Measurements from ENCODE around the gene NCKIPSD.

NCKIPSD gene

DNA sequence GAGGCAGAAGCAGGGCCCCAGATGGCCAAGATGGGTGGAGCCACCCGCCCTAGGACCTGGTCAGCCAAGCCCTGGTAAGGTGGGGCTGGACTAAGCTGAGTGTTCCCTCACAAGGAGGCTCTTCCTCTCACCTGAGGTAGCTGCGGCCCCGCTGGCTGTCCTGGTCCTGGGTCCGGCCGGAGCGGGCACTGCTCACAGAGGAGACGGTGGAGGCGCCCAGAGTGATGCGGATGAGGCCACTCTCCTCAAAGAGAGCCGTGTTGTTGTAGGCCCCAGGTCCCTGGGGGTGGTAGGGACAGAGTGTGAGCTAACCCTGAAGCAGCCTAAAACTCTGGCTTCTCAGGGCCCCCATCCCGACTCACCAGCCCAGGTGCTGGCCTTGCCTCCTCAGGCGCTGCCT lies 43.1 kb downstream of the NCKIPSD start:
- DNase-seq = no peak

DNA sequence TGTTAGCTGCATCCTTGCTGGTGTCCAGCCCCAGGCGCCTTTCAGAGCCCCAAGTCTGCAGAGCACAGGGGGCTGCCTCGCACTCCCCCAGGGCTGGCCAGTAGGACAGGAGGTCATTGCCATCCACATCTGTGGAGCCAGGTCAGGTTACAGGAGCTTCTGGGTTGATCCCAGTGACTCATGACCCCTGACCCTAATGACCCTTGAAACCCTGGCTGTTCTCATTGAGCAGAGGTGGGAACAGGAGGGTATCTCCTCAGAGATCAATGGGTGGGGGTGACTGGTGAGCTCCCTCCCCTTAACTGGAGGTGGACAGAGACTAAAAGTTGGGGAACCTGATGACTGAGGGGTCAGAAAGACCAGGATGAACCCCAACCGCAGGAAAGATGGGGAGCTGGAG lies 44.3 kb downstream of the NCKIPSD start:
- DNase-seq = no peak

DNA sequence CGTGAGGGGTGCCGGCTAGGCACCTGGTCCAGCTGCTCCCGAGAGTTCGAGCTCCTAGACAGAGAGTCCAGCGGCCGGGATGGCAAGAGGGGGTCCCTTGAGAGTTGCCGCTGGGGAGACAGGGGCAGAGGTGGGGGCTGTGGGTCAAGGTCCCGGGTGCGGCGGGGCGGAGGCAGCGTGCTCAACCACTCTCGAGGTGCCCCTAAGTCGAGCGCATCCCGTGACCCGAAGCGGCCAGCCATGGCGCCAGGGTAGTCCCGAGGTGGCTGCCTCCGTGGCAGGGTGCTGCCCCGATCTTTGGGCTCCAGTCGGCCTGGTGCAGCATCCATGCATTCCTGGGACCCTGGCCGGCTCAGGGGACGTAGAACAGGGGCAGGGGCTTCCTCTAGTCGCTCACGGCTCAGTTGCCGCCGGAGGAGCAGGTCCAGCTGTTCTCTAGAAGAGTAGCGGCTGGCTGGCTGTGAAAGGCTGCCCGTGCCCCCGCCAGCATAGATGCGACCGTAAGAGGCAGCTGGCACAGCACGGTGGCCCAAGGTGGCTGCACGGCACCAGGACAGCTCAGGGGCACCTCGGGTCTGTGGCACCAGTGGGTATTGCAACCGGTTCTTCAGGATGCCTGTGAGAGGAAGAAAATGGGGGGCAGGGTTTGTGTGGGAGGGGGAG lies 45.6 kb downstream of the NCKIPSD start:
- no peak for DNase-seq

GRCh38 chr3:48637305-48637704 lies 48.4 kb downstream of the NCKIPSD start:
- DNase-seq = no peak

DNA sequence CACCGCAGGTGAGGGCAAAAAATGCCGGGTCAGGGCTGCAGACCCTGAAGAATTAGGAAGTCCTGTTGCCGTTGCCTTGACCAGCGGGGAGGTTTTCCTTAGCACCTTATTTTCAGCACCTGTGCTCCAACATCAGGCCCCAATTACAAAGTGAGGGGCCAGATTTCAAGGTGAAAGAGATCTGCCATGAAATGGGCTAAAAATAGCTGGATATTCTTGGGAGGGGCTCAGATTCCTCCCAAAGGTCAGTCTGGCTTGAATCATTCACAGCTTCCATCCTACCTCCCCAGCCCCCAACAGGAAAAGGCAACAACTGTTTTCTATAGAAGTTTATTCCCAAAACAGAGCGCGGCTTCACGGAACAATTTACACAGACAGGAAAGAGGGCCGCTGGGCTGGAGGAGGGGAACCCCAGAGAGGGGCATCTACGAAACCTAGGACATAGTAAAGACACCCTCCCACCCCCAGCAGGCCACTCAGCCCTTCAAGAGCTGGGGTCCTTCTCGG lies 49.5 kb downstream of the NCKIPSD start:
- DNase-seq = no peak

DNA sequence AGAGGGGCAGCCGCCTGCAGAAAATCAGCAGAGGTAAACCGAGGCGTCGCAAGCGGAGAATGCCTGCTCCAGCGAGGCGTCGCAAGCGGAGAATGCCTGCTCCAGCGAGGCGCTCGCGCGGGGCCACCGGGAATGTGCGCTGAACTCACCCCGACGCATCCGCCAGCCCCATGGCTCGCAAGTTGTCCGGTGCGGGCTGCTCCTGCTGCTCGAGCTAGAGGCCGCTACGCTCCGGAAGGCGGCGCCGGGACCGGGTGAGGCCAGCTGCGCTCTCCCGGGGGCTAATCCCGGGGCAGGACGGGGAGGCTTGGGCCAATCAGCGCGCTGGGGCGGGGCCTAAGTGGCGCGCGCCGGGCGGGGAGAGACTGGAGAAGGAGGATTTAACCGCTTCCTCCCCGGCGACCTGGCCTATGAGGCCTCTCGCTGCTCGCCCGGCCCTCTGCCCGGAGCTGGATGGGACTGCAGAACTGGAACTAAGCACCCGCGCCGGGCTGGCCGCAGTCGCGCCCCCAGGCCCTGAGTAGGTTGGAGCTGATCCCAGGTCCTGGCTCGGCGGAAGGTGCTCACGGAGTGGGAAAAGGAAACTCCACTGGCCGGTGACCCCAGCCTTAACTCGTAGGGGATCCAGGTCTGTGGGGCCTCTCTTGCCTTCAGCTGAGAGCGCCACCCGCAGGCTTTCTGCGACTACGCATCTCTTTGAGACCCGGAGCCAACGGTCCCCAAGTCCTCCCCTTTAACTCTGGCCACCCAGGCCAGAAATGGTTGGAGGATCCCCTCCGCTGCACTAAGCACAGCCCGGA lies 50.3 kb downstream of the NCKIPSD start, which contains the start of gene SLC26A6:
TSS of gene SLC26A6 (minus strand) at position 240 of the 800 bp plus-strand sequence. CDS start at position 172, 68 bp downstream.
- DNase-seq = peak; percentile 51 to 86

DNA sequence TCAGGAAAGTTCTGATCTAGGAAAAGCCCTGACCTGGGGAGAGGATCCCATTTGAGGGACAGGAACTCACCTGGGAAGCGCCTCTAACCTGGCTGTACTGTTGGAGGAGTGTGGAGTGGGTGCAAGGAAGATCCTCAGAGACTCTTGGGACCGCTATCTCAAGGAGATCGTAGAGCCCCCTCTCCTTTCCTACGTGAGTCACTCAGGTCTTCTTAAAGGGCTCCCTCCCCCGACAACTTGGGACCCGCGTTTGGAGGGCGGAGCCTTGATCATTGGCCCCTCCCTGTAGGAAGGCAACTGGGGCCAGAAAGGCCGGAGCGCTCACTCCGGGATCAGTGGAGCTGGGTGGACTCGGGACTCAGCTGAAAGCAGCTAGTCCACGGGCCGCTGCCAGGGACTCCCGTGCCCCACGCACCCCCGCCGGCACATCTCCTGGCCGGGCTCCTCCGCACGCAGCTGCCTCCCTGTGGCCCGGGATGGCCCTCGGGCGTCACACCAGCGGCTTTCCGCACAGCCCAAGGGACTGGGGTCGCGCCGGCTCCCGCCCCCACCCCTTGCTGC lies 51.0 kb downstream of the NCKIPSD start:
- no peak for DNase-seq

DNA sequence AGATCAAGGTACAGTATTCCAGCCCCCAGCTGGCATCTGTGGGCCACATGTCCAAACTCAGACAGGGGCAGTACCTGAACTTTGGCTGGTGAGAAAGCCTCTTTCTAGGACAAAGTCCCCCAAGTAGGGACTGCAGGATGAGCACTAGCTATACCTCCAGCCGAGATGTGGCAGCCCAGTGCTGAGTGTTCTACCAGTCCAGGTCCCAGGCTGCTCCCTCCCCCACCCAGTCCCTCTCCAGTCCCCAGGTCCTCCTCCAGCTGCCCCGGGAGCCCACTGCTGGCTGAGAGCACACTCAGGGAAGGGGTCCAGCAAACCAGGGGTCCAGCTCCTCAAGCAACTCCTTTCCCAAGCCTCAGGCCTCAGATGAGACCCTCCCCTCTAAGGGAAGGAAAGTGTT lies 52.0 kb downstream of the NCKIPSD start:
- no peak for DNase-seq

- no peak for DNase-seq
Measured at GRCh38 chr3:48633256-48633655, 52.5 kb downstream of the NCKIPSD start.

- DNase-seq = no peak
Measured at GRCh38 chr3:48631516-48632448, 53.9 kb downstream of the NCKIPSD start.

DNA sequence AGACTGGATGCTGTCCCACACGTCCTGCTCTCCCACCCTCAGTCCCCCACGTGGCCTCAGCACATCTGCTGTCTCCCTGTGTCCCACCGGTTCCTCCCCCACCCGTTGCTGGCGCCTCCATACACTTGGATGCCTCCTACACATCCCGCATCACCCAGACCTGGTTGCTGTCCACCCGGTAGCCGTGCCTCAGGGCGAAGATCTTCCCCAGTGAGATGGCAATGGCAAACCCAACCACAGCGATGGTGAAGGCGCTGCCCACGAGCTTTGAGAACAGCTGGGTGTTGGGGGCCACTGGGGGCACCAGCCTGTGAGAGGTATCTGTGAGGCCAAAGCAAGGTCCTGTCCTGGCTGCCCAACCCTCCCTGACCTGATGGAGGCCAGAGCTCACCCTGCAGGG lies 54.9 kb downstream of the NCKIPSD start:
- DNase-seq = no peak

DNA sequence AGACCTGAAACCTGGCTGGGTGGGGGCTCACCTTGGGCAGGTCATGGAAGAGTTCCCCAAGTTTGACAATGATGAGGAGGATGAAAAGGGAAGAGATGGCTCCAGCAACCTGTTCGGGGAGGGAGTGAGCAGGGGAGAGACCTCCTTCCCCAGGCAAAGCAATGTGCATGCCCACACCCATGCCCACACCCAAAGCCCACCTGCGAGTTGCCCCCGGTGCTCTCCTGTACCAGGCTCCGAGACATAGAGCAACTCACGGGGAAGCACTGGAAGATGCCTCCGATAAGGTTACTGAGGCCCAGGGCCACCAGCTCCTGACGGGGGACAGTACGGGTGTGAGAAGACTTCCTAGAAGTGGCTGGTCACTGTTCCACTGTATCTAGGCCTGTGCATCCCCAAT lies 55.3 kb downstream of the NCKIPSD start:
- no peak for DNase-seq

GRCh38 chr3:48629894-48630293 lies 55.8 kb downstream of the NCKIPSD start:
- no peak for DNase-seq

DNA sequence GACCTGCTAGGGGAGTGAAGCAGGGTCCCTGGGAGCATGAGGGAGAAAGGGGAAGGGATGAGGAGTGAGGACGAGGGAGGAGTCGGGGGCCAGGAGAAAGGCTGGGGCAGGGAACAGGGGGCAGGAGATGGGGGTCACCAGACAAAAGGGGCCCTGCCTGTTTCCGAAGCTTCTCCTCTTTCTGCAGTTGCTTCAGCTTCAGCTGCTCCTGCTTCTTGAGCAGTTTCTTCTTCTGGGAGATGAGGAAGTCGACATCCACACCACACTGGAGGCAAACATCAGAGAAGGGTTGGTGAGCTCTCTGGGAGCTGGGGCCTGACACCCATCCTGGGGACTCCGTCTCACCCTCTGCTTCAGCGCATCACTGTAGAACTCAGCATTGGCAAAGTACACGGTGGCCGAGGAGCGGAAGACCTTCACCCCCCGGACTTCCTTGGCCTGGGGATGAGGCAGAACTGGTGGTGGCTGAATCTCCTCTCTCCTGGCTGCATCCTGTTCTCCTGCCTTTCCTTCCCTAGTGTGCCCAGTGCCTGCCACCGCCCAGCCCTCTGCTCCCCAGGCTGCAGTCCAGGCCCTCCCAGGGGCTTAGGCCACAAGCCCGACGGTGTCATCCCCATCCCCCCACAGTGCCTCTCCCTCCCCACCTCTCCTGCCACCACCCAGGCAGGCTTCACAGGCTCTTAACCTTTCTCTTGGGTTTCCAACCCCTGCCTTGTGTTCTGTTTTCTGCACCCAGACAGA lies 57.3 kb downstream of the NCKIPSD start:
- no peak for DNase-seq

- DNase-seq = no peak
Measured at GRCh38 chr3:48625600-48625999, 60.1 kb downstream of the NCKIPSD start.

GRCh38 chr3:48624767-48625166 lies 60.9 kb downstream of the NCKIPSD start:
- no peak for DNase-seq

GRCh38 chr3:48623851-48624547 lies 61.7 kb downstream of the NCKIPSD start:
- no peak for DNase-seq

All from cerebellar nuclear complex (tissue), 1 donor.